Stimulated activated naive B cell treated with anti-CD40 and anti-IgM and Interleukin-4, amounts not matched to agents 10 μg/mL and 1 μg/mL and 100 μg/mL, for 72 hours (primary cell): Measurements from ENCODE around the gene PNMT.
A peak's percentile ranks its signal among the peaks of the same experiment; 100 is the strongest.

Experiments used
- ATAC-seq, 2 donors: fragments of 150-1000 bp; cut with Tn5 transposase; replicated peaks; 2 replicates each; pipeline ENCODE4 v1.10.0; 2021; ENCODE audit warnings: moderate library complexity in 1 of 2
- DNase-seq: peaks from one replicate; pipeline ENCODE4 v3.0.0; 2021
- H3K27ac Mint-ChIP-seq: one replicate; pipeline ENCODE4 v1.8.0; 2022; ENCODE audit warnings: mild to moderate bottlenecking, mixed read lengths
- H3K27me3 Mint-ChIP-seq, 2 donors: one replicate each; pipeline ENCODE4 v1.8.0; 2022; ENCODE audit warnings: mixed read lengths in 2 of 2
- H3K36me3 Mint-ChIP-seq, 2 donors: one replicate each; pipeline ENCODE4 v1.8.0; 2022; ENCODE audit warnings: mixed read lengths in 2 of 2, mild to moderate bottlenecking in 1 of 2
- H3K4me1 Mint-ChIP-seq, 2 donors: one replicate each; pipeline ENCODE4 v1.8.0; 2022; ENCODE audit warnings: mixed read lengths in 2 of 2, mild to moderate bottlenecking in 1 of 2
- H3K4me3 Mint-ChIP-seq, 2 donors: one replicate each; pipeline ENCODE4 v1.8.0; 2022; ENCODE audit warnings: mild to moderate bottlenecking in 2 of 2, mixed read lengths in 2 of 2, moderate library complexity in 1 of 2
- H3K9me3 Mint-ChIP-seq, 2 donors: one replicate each; pipeline ENCODE4 v1.8.0; 2022; ENCODE audit warnings: mixed read lengths in 2 of 2, mild to moderate bottlenecking in 1 of 2

Gene PNMT

GRCh38 chr17:39639043-39639442, 29.2 kb upstream of the PNMT start:
- Mint-ChIP-seq H3K9me3 (no peaks in the 10 kb centered on the region), H3K27ac (no peak overlapping the region), H3K4me1 (peaks cover 69 to 85% of the 10 kb centered on the region in 2 donors), H3K27me3 (no peaks in the 10 kb centered on the region), H3K36me3 (peaks cover 11 to 15% of the 10 kb centered on the region in 2 donors), H3K4me3 (peak overlapping the region; percentile 10 to 25)
- DNase-seq (no peak), ATAC-seq (no peak)

DNA sequence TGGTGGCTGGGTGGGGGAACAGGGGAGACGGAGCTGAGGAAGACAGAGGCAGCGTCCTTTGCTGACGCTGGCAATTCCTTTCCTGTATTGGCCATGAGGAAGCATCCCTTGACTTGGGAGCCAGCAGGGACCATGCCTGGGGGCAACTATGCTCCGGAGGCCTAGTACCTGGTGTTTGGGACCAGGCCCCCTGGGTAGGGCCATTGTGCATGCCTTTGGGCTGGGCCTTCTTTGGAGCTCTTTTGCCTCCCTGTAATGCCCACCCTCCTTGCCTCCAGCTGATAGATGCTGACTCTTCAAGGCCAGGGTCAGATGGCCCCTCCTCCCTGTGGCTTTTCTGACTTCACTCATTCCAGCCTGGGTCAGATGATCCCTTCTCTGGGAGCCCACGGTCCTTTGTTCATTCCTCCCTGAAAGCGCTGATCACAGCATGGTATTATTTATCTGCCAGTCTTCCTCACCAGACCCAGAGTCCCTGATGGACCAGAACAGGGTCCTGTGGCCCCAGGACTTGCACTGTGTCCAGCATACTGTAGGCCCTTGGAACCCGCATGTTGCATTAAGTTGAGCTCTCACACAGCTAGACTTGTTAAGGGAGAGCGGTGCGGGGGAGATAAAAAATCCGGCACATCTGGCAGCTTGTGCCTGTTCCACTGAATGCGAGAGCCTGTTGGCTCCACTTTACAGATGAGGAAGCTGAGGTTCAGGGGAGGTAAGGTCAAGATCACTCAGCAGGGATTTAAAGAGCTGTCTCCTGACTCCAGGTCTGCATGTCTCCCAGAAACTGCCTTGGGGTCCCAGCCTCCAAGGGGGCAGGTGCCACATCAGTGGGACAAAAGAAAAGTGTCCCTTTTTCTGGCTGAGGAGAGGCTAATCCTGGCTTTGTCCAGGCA, 28.4 kb upstream of the PNMT start:
- no peak for ATAC-seq
- Mint-ChIP-seq H3K36me3 (peaks cover 11 to 15% of the 10 kb centered on the region in 2 donors), H3K4me1 (peaks cover 68 to 85% of the 10 kb centered on the region in 2 donors), H3K4me3 (peak overlapping the region; percentile 10 to 25), H3K27me3 (no peaks in the 10 kb centered on the region), H3K27ac (peak overlapping the region; percentile 70), H3K9me3 (no peaks in the 10 kb centered on the region)
- DNase-seq = no peak

GRCh38 chr17:39640591-39641031, 27.6 kb upstream of the PNMT start:
- H3K4me1 Mint-ChIP-seq = peaks cover 69 to 89% of the 10 kb centered on the region in 2 donors
- peak overlapping the region; percentile 43 to 59 for H3K4me3 Mint-ChIP-seq
- H3K27ac Mint-ChIP-seq = peak overlapping the region; percentile 42

GRCh38 chr17:39641097-39641496, 27.2 kb upstream of the PNMT start:
- H3K36me3 Mint-ChIP-seq = peaks cover 12 to 18% of the 10 kb centered on the region in 2 donors
- H3K4me1 Mint-ChIP-seq = peaks cover 65 to 87% of the 10 kb centered on the region in 2 donors
- no peaks in the 10 kb centered on the region for H3K9me3 Mint-ChIP-seq
- no peak overlapping the region for H3K27ac Mint-ChIP-seq
- DNase-seq = no peak
- H3K4me3 Mint-ChIP-seq = no peak overlapping the region
- no peak for ATAC-seq
- no peaks in the 10 kb centered on the region for H3K27me3 Mint-ChIP-seq

More at GRCh38 chr17:39640591-39641031, 27.6 kb upstream of the PNMT start:
- ATAC-seq (no peak), DNase-seq (no peak)
- Mint-ChIP-seq H3K9me3 (no peaks in the 10 kb centered on the region), H3K36me3 (peaks cover 11 to 17% of the 10 kb centered on the region in 2 donors), H3K27me3 (no peaks in the 10 kb centered on the region)

GRCh38 chr17:39641883-39642282, 26.4 kb upstream of the PNMT start:
- Mint-ChIP-seq H3K9me3 (no peaks in the 10 kb centered on the region), H3K36me3 (peaks cover 14 to 18% of the 10 kb centered on the region in 2 donors), H3K4me3 (no peak overlapping the region), H3K27ac (peak overlapping the region; percentile 85), H3K27me3 (no peaks in the 10 kb centered on the region), H3K4me1 (peaks cover 60 to 82% of the 10 kb centered on the region in 2 donors)
- DNase-seq (no peak), ATAC-seq (no peak)

DNA sequence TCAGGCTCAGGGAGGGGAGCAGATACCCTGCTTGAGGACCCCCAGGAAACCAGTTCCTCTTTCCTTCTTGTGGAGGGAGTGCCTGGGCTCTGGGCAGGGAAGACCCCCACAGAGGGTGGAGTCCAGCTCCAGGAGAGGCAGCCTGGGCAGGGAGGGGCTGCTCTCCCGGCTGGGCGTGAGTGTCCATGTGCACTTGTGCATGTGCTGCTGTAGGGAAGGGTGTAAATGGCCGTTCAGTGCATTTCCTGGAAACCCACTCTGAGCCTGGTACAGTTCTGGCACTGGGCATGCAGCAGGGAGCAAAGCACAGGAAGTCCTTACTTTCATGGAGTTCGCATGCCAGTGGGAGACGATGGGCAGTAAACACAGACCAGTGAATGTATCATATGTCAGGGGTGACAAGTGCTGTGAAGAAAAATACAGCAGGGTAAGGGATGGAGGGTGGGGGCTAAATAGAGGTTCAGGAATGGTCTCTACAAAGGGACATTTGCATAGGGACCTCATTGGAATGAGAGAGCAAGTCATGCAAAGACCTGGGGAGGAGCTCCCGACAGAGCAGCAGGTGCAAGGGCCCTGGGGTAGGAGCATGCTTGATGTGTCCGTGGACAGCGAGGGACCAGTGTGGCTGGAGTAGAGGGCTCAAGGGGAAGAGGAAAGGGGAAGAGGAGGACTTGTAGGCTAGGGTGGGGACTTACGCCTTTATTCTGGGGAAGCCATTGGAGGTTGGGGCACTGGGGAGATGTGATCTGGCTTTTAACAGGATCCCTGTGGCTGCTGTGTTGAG, 25.8 kb upstream of the PNMT start:
- Mint-ChIP-seq H3K4me3 (no peak overlapping the region), H3K9me3 (no peaks in the 10 kb centered on the region), H3K27ac (peak overlapping the region; percentile 45), H3K27me3 (no peaks in the 10 kb centered on the region), H3K36me3 (peaks cover 14 to 18% of the 10 kb centered on the region in 2 donors), H3K4me1 (peaks cover 60 to 87% of the 10 kb centered on the region in 2 donors)
- ATAC-seq = no peak
- no peak for DNase-seq

GRCh38 chr17:39643271-39643670, 25.0 kb upstream of the PNMT start:
- DNase-seq (no peak), ATAC-seq (no peak)
- Mint-ChIP-seq H3K4me1 (peaks cover 53 to 81% of the 10 kb centered on the region in 2 donors), H3K27me3 (no peaks in the 10 kb centered on the region), H3K27ac (peak overlapping the region; percentile 45), H3K9me3 (no peaks in the 10 kb centered on the region), H3K4me3 (no peak overlapping the region), H3K36me3 (peaks cover 14 to 15% of the 10 kb centered on the region in 2 donors)

DNA sequence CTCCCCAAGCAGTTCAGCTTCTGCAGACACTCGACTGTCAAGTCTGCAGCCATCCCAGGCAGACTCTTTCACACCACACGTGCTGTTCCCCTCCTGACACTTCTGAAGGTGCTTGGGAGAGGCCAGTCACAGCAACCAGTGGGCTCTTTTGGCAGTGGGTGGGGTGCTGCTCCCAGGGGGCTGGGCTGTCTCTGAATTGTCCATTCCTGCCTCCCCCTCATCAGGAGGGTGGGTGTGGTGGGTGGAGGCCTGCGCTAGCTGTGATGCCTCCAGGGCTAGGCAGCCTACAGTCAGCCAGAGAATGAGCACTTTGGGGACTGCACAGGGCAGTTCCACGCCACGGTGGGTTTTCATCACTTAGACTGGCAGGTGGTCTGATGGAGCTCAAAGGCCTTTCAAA, 21.0 kb upstream of the PNMT start:
- Mint-ChIP-seq H3K27ac (no peak overlapping the region), H3K4me1 (peaks cover 39 to 74% of the 10 kb centered on the region in 2 donors), H3K9me3 (no peaks in the 10 kb centered on the region), H3K4me3 (no peak overlapping the region), H3K36me3 (peaks cover 18 to 29% of the 10 kb centered on the region in 2 donors), H3K27me3 (no peaks in the 10 kb centered on the region)
- DNase-seq (no peak), ATAC-seq (no peak)

DNA sequence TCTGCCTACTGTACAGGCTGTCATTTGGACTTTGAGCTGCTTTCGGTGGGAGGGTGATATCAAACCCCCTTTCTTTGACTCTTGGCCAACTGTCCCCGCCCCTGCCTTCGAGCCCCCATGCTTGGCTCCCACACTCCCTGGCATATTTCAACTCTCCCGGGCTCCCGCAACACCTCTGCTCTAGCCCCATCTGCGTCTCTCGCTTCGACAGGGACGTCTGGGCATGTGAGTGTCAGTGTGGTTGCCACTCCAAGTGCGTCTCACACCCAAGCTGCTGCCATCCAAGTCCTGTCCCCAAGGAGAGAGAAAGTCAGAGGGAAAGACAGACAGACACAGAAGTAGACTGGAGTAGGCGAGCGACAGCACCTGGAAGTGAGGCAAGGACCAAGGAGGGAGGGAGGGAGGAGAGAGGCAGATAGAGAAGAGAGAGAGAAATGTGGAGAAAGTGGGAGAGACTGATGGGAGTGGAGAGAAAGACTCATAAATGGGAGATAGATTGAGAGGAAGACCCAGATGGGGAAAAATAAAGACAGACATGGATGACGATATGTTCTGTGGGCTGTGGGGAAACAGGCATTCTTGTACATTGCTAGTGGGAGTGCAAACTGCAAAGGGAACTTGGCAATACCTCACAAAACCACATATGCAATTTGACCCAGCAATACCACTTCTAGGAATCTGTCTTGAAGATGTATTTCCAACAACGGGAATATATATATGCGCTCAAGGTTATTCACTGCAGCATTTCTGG, 19.5 kb upstream of the PNMT start:
- Mint-ChIP-seq H3K4me1 (peaks cover 35 to 72% of the 10 kb centered on the region in 2 donors), H3K27me3 (no peaks in the 10 kb centered on the region)

DNA sequence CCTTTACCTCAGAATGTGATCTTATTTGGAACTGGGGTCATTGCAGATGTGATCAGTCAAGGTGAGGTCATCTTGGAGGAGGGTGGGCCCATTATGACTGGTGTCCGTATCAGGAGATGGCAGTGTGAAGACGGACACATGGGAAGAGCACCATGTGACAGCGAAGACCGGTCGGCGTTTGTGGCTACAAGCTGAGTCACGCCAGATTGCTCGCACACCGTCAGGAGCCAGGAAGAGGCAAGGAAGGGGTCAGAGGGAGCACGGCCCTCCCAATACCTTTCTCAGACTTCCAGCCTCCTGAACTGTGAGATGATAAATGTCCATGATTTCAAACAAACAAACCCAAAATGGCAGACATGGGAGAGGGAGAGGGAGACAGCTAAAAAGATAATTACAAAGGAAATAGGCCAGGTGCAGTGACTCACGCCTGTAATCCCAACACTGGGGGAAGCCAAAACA, 18.1 kb upstream of the PNMT start:
- DNase-seq = no peak
- Mint-ChIP-seq H3K36me3 (peaks cover 21 to 30% of the 10 kb centered on the region in 2 donors), H3K4me3 (no peak overlapping the region), H3K4me1 (peaks cover 30 to 69% of the 10 kb centered on the region in 2 donors), H3K27ac (no peak overlapping the region), H3K27me3 (no peaks in the 10 kb centered on the region), H3K9me3 (no peaks in the 10 kb centered on the region)
- ATAC-seq = no peak

More for the DNA sequence above, 19.5 kb upstream of the PNMT start:
- ATAC-seq (no peak), DNase-seq (no peak)
- H3K27ac Mint-ChIP-seq = peak overlapping the region; percentile 5
- peaks cover 22% of the 10 kb centered on the region in 2 donors for H3K36me3 Mint-ChIP-seq
- no peak overlapping the region for H3K4me3 Mint-ChIP-seq
- H3K9me3 Mint-ChIP-seq = no peaks in the 10 kb centered on the region

GRCh38 chr17:39651923-39652586, 16.2 kb upstream of the PNMT start:
- peaks cover 24 to 40% of the 10 kb centered on the region in 2 donors for H3K36me3 Mint-ChIP-seq
- no peaks in the 10 kb centered on the region for H3K9me3 Mint-ChIP-seq
- DNase-seq (no peak), ATAC-seq (no peak)
- no peaks in the 10 kb centered on the region for H3K27me3 Mint-ChIP-seq
- H3K4me3 Mint-ChIP-seq = no peak overlapping the region
- peaks cover 32 to 73% of the 10 kb centered on the region in 2 donors for H3K4me1 Mint-ChIP-seq
- H3K27ac Mint-ChIP-seq = no peak overlapping the region

DNA sequence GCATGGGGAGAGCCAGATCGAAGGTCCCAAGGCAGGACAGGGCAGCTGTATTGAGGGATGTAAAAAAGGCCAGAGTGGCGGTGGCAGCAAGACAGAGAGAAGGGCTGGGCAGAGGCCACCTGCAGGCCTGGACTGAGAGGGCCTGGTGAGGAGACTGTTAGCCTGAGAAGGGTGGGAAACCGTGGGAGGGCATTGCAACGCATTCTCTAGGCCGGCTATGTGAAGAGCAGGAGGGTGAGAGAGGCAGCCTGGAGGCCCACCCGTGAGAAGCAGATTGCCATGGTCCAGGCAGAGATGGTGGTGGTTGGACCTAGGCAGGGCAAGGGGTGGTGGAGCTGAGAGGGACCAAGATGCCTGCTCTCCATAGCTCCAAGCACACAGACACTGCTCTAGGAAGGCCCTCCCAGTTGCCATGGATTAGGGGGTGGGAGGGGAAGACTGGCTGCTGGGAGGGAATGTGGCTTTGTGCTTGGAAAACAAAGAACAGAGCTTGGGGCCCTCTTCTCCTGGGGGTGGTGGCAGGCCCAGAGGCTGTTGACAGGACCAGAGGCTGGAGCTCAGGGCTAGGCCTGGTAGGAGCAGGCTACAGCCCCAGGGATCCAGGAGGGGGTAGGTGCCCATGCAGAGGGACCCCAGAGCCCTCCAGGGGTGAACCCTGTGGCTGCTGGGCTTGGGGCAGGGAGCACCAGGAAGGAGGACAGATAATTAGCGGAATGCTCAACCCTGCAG, 15.5 kb upstream of the PNMT start:
- Mint-ChIP-seq H3K4me1 (peaks cover 33 to 70% of the 10 kb centered on the region in 2 donors), H3K9me3 (no peaks in the 10 kb centered on the region), H3K36me3 (peaks cover 26 to 43% of the 10 kb centered on the region in 2 donors), H3K27me3 (no peaks in the 10 kb centered on the region), H3K4me3 (no peak overlapping the region), H3K27ac (no peak overlapping the region)
- ATAC-seq = no peak
- DNase-seq = no peak

DNA sequence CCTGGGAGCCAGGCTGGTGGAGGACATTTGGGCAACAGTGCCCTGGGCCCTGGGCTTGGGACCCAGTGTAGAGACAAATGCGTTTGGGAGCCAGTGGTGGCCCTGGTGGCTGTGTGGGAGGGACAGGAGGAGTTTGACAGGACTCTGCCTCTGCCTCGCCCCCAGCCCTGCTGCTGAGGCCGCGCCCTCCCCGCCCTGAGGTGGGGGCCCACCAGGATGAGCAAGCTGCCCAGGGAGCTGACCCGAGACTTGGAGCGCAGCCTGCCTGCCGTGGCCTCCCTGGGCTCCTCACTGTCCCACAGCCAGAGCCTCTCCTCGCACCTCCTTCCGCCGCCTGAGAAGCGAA, 15.0 kb upstream of the PNMT start:
- no peak overlapping the region for H3K4me3 Mint-ChIP-seq
- peaks cover 38 to 75% of the 10 kb centered on the region in 2 donors for H3K4me1 Mint-ChIP-seq
- H3K27ac Mint-ChIP-seq = no peak overlapping the region
- no peaks in the 10 kb centered on the region for H3K9me3 Mint-ChIP-seq
- H3K36me3 Mint-ChIP-seq = peaks cover 28 to 48% of the 10 kb centered on the region in 2 donors
- no peak for ATAC-seq
- no peaks in the 10 kb centered on the region for H3K27me3 Mint-ChIP-seq
- DNase-seq = no peak
